ENCODE data around the gene VAC14. TPM values are rescaled to one million over a fixed set of nuclear protein-coding genes. Genes with fewer than 3 reads are reported as not detected.

Gene VAC14
- total RNA-seq, 2 donors from 2014 or later = 23.1 to 29.6 TPM

GRCh38 chr16:70730031-70730430 lies 70.9 kb downstream of the VAC14 start:
- Mint-ChIP-seq H3K4me3 (no peak overlapping the region), H3K27ac (no peak overlapping the region), H3K4me1 (ENCODE audit: low read depth) (no peaks in the 10 kb centered on the region), H3K27me3 (ENCODE audit: low read depth) (no peaks in the 10 kb centered on the region), H3K9me3 (no peaks in the 10 kb centered on the region), H3K36me3 (ENCODE audit: insufficient read depth in 2 of 2) (peaks cover 1% of the 10 kb centered on the region in 2 donors)
- DNase-seq (no peak), ATAC-seq (replicated peaks in 1 of 2) (no peak)

- Mint-ChIP-seq H3K9me3 (no peaks in the 10 kb centered on the region), H3K27me3 (ENCODE audit: low read depth) (no peaks in the 10 kb centered on the region), H3K4me3 (no peak overlapping the region), H3K36me3 (ENCODE audit: insufficient read depth in 2 of 2) (peaks cover 1% of the 10 kb centered on the region in 2 donors), H3K27ac (no peak overlapping the region), H3K4me1 (ENCODE audit: low read depth) (no peaks in the 10 kb centered on the region)
- DNase-seq (no peak), ATAC-seq (replicated peaks in 1 of 2) (no peak)
These were observed 71.7 kb downstream of the VAC14 start for GRCh38 chr16:70729292-70729691.

GRCh38 chr16:70728150-70728549 lies 72.8 kb downstream of the VAC14 start:
- Mint-ChIP-seq H3K36me3 (ENCODE audit: insufficient read depth in 2 of 2) (peaks cover 1% of the 10 kb centered on the region in 2 donors), H3K9me3 (no peaks in the 10 kb centered on the region), H3K27ac (no peak overlapping the region)

GRCh38 chr16:70726892-70727361 lies 74.0 kb downstream of the VAC14 start:
- H3K4me1 Mint-ChIP-seq (ENCODE audit: low read depth) = no peaks in the 10 kb centered on the region
- H3K9me3 Mint-ChIP-seq = no peaks in the 10 kb centered on the region
- no peak overlapping the region for H3K4me3 Mint-ChIP-seq
- peaks cover 0 to 1% of the 10 kb centered on the region in 2 donors for H3K36me3 Mint-ChIP-seq (ENCODE audit: insufficient read depth in 2 of 2)
- H3K27ac Mint-ChIP-seq = peak overlapping the region; percentile 10
- DNase-seq = no peak
- ATAC-seq (replicated peaks in 1 of 2) = no peak
- H3K27me3 Mint-ChIP-seq (ENCODE audit: low read depth) = no peaks in the 10 kb centered on the region

More at GRCh38 chr16:70728150-70728549, 72.8 kb downstream of the VAC14 start:
- DNase-seq (no peak), ATAC-seq (replicated peaks in 1 of 2) (no peak)
- Mint-ChIP-seq H3K4me1 (ENCODE audit: low read depth) (no peaks in the 10 kb centered on the region), H3K4me3 (no peak overlapping the region), H3K27me3 (ENCODE audit: low read depth) (no peaks in the 10 kb centered on the region)

GRCh38 chr16:70725912-70726828 lies 74.8 kb downstream of the VAC14 start:
- no peak for ATAC-seq (replicated peaks in 1 of 2)
- DNase-seq = no peak

GRCh38 chr16:70725024-70725911 lies 75.7 kb downstream of the VAC14 start:
- Mint-ChIP-seq H3K9me3 (no peaks in the 10 kb centered on the region), H3K4me3 (no peak overlapping the region), H3K4me1 (ENCODE audit: low read depth) (peaks cover 12% of the 10 kb centered on the region), H3K27me3 (ENCODE audit: low read depth) (no peaks in the 10 kb centered on the region), H3K36me3 (ENCODE audit: insufficient read depth in 2 of 2) (peaks cover 0 to 1% of the 10 kb centered on the region in 2 donors), H3K27ac (no peak overlapping the region)
- no peak for DNase-seq
- no peak for ATAC-seq (replicated peaks in 1 of 2)

More at GRCh38 chr16:70725912-70726828, 74.8 kb downstream of the VAC14 start:
- Mint-ChIP-seq H3K36me3 (ENCODE audit: insufficient read depth in 2 of 2) (peaks cover 0 to 1% of the 10 kb centered on the region in 2 donors), H3K4me1 (ENCODE audit: low read depth) (peaks cover 3% of the 10 kb centered on the region), H3K27me3 (ENCODE audit: low read depth) (no peaks in the 10 kb centered on the region), H3K9me3 (no peaks in the 10 kb centered on the region), H3K4me3 (no peak overlapping the region), H3K27ac (no peak overlapping the region)

GRCh38 chr16:70724146-70725023 lies 76.6 kb downstream of the VAC14 start:
- no peaks in the 10 kb centered on the region for H3K27me3 Mint-ChIP-seq (ENCODE audit: low read depth)
- H3K4me1 Mint-ChIP-seq (ENCODE audit: low read depth) = peaks cover 15% of the 10 kb centered on the region
- DNase-seq (no peak), ATAC-seq (replicated peaks in 1 of 2) (no peak)
- no peaks in the 10 kb centered on the region for H3K36me3 Mint-ChIP-seq (ENCODE audit: insufficient read depth in 2 of 2)
- H3K4me3 Mint-ChIP-seq = no peak overlapping the region
- no peak overlapping the region for H3K27ac Mint-ChIP-seq
- no peaks in the 10 kb centered on the region for H3K9me3 Mint-ChIP-seq

- no peaks in the 10 kb centered on the region for H3K9me3 Mint-ChIP-seq
- ATAC-seq (replicated peaks in 1 of 2) (no peak), DNase-seq (no peak)
- H3K36me3 Mint-ChIP-seq (ENCODE audit: insufficient read depth in 2 of 2) = no peaks in the 10 kb centered on the region
- no peaks in the 10 kb centered on the region for H3K27me3 Mint-ChIP-seq (ENCODE audit: low read depth)
- H3K4me1 Mint-ChIP-seq (ENCODE audit: low read depth) = peaks cover 15% of the 10 kb centered on the region
- H3K27ac Mint-ChIP-seq = no peak overlapping the region
- no peak overlapping the region for H3K4me3 Mint-ChIP-seq
These were observed 77.2 kb downstream of the VAC14 start for GRCh38 chr16:70723740-70724145.

- Mint-ChIP-seq H3K27me3 (ENCODE audit: low read depth) (no peaks in the 10 kb centered on the region), H3K4me1 (ENCODE audit: low read depth) (peaks cover 22% of the 10 kb centered on the region), H3K4me3 (no peak overlapping the region), H3K36me3 (ENCODE audit: insufficient read depth in 2 of 2) (no peaks in the 10 kb centered on the region), H3K27ac (no peak overlapping the region), H3K9me3 (no peaks in the 10 kb centered on the region)
- ATAC-seq (replicated peaks in 1 of 2) (no peak), DNase-seq (no peak)
These were observed 79.6 kb downstream of the VAC14 start for GRCh38 chr16:70721202-70721963.

- peak overlapping the region in 1 of 2 donors; percentile 4 for H3K4me3 Mint-ChIP-seq
- no peak for DNase-seq
- H3K4me1 Mint-ChIP-seq (ENCODE audit: low read depth) = peaks cover 22% of the 10 kb centered on the region
- ATAC-seq (replicated peaks in 1 of 2) = peak; percentile 51 to 62
- no peak overlapping the region for H3K27ac Mint-ChIP-seq
- H3K36me3 Mint-ChIP-seq (ENCODE audit: insufficient read depth in 2 of 2) = no peaks in the 10 kb centered on the region
- no peaks in the 10 kb centered on the region for H3K9me3 Mint-ChIP-seq
- no peaks in the 10 kb centered on the region for H3K27me3 Mint-ChIP-seq (ENCODE audit: low read depth)
These were observed 80.3 kb downstream of the VAC14 start for GRCh38 chr16:70720425-70721201.

GRCh38 chr16:70717065-70717464 lies 83.9 kb downstream of the VAC14 start:
- no peak overlapping the region for H3K27ac Mint-ChIP-seq
- peaks cover 0 to 2% of the 10 kb centered on the region in 2 donors for H3K36me3 Mint-ChIP-seq (ENCODE audit: insufficient read depth in 2 of 2)
- ATAC-seq (replicated peaks in 1 of 2) (no peak), DNase-seq (no peak)
- no peaks in the 10 kb centered on the region for H3K9me3 Mint-ChIP-seq
- no peak overlapping the region for H3K4me3 Mint-ChIP-seq
- peaks cover 22% of the 10 kb centered on the region for H3K4me1 Mint-ChIP-seq (ENCODE audit: low read depth)
- no peaks in the 10 kb centered on the region for H3K27me3 Mint-ChIP-seq (ENCODE audit: low read depth)

Data from activated T-cell treated with anti-CD3 and anti-CD28 coated beads, Interleukin-2, amount 50 U/mL, for 72 hours (primary cell).